ENCODE results near the gene LNP1.

DNA sequence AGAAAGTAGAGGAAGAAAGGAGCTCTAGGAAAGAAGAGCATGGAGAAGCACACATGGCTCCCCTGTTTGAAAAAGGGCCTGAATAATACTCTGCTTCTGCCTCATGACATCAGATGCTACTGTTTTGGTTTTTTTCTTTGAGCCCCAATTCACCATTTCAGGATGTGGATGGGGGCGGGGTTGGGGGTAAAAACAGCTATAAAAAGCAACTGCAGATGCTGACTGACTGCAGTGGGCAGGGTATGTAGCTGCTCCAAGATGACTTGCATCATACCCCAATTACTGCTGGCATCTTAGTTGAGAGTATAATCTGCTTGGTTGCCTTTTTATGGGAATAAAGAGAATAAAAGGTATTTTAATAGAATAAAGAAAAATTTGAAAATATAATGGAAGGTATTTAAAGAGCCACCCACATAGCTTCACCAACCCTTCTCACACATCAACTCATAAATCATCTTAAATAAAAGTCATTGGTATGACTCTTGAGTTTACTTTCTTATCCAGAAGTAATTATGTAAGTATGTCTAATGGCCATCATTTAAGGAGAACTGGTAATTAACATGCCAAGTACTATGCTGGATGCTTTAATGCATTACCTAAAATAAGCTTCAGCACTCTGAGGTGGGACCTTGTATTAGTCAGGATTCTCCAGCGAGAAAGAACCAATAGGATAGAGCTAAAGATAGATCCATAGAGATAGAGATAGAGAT, 54.7 kb downstream of the LNP1 start:
- TF ChIP-seq CTCF (conservative IDR thresholded peaks at IDR 0.05; ENCODE audit: low read length) (no peak), EZH2phosphoT487 (IDR thresholded peaks at IDR 0.05; ENCODE audit: borderline replicate concordance, low read depth, low read length) (no peak)

Measured in OCI-LY7 (cell line).